NB4 (cell line): ENCODE results near the gene STT3A.

Experiments used
- POLR2A ChIP-seq: IDR thresholded peaks from 2 replicates; pipeline ENCODE4 v1.6.1; 2011; ENCODE audit warnings: mild to moderate bottlenecking; ENCODE audit not compliant: insufficient read length; ENCODE audit errors: extremely low read depth
- TF ChIP-seq, protein P1 (sequence below): IDR thresholded peaks from one replicate; pipeline ENCODE4 v1.5.1; 2012; ENCODE audit warnings: low read depth, low read length

DNA sequence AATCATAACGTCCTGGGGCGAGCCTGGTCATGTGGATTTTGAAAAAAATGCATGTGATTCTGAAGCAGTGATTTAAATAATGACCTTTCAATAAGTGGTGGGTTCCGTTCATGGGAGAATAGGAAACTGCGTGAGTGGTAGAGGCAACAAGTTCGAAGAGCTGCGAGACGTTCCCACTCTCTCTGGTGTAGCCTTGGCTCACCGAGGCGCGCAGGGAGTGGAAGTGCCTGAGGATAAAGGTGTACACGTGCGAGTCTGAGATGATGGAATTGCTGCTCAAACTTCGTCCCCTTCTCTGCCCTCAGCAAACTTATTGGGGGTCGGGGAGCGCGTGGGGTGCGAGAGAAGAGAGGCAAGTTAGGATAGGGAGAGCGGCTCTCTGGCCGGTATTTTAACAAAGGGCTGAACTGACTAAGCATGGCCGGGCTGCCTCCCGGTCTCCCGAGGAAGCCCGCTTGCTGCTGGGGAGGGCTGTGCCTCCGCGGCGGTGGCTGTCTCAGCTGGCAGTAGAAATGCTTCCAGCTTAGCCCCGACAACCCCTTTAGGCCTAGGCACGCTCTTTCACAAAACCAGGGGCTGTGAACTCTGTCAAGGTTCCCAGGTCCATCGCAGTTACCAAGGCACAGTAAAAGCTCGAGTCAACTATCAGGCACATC is 875 bp upstream of the STT3A start:
- TF ChIP-seq POLR2A = no peak
- TF ChIP-seq, protein P1, sequence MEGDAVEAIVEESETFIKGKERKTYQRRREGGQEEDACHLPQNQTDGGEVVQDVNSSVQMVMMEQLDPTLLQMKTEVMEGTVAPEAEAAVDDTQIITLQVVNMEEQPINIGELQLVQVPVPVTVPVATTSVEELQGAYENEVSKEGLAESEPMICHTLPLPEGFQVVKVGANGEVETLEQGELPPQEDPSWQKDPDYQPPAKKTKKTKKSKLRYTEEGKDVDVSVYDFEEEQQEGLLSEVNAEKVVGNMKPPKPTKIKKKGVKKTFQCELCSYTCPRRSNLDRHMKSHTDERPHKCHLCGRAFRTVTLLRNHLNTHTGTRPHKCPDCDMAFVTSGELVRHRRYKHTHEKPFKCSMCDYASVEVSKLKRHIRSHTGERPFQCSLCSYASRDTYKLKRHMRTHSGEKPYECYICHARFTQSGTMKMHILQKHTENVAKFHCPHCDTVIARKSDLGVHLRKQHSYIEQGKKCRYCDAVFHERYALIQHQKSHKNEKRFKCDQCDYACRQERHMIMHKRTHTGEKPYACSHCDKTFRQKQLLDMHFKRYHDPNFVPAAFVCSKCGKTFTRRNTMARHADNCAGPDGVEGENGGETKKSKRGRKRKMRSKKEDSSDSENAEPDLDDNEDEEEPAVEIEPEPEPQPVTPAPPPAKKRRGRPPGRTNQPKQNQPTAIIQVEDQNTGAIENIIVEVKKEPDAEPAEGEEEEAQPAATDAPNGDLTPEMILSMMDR = no peak
